ENCODE data around the gene SLC18A2. TPM values are rescaled to one million over a fixed set of nuclear protein-coding genes. Genes with fewer than 3 reads are reported as not detected.
A peak's percentile ranks its signal among the peaks of the same experiment; 100 is the strongest.
"Not testable (repeated sequence)": the region's sequence is repeated elsewhere in the genome, so short reads cannot be mapped to it uniquely, and the experiment has no call there.

The SLC18A2 gene
- total RNA-seq, 2 donors from 2014 or later = 0.37 to 1.6 TPM

- ATAC-seq = no peak
- intact Hi-C loops (cut with DNase I, micrococcal nuclease) = no loop called here
- no peak for DNase-seq
These were observed 53.2 kb downstream of the SLC18A2 start for GRCh38 chr10:117294039-117294645.

GRCh38 chr10:117294735-117295134 lies 53.8 kb downstream of the SLC18A2 start:
- ATAC-seq = no peak
- intact Hi-C loops (cut with DNase I, micrococcal nuclease) = no loop called here
- DNase-seq = no peak

- no peak for ATAC-seq
- DNase-seq = no peak
- intact Hi-C loops (cut with DNase I, micrococcal nuclease) = no loop called here
These were observed 57.3 kb downstream of the SLC18A2 start for GRCh38 chr10:117298219-117298618.

GRCh38 chr10:117299435-117299834 lies 58.5 kb downstream of the SLC18A2 start:
- ATAC-seq (no peak), DNase-seq (no peak)
- intact Hi-C loops (cut with DNase I, micrococcal nuclease) = no loop called here

GRCh38 chr10:117300671-117301070 lies 59.8 kb downstream of the SLC18A2 start:
- intact Hi-C loops (cut with DNase I, micrococcal nuclease) = no loop called here
- DNase-seq (no peak), ATAC-seq (no peak)

GRCh38 chr10:117303451-117303850 lies 62.5 kb downstream of the SLC18A2 start:
- ATAC-seq; intact Hi-C loops (cut with DNase I, micrococcal nuclease); DNase-seq: not testable (repeated sequence)

- intact Hi-C loops (cut with DNase I, micrococcal nuclease) = no loop called here
These were observed 65.8 kb downstream of the SLC18A2 start for GRCh38 chr10:117306674-117307073.

GRCh38 chr10:117311261-117311660 lies 70.3 kb downstream of the SLC18A2 start:
- intact Hi-C loops (cut with DNase I, micrococcal nuclease) = loop anchor here in 1 of 2 donors (10.0 kb wide), 1 partner anchor 96 kb away; no protein-coding TSS in a partner anchor
- ATAC-seq (no peak), DNase-seq (no peak)

More at GRCh38 chr10:117306674-117307073, 65.8 kb downstream of the SLC18A2 start:
- ATAC-seq = no peak
- no peak for DNase-seq

- DNase-seq (no peak), ATAC-seq (no peak)
- intact Hi-C loops (cut with DNase I, micrococcal nuclease) = loop anchor here in 1 of 2 donors (10.0 kb wide), 1 partner anchor 98 kb away; no protein-coding TSS in a partner anchor
These were observed 71.5 kb downstream of the SLC18A2 start for GRCh38 chr10:117312430-117312829.

- DNase-seq (no peak), ATAC-seq (no peak)
- intact Hi-C loops (cut with DNase I, micrococcal nuclease) = loop anchor here in 1 of 2 donors (10.0 kb wide), 1 partner anchor 99 kb away; no protein-coding TSS in a partner anchor
These were observed 72.7 kb downstream of the SLC18A2 start for GRCh38 chr10:117313641-117314040.

GRCh38 chr10:117316701-117317100 lies 75.8 kb downstream of the SLC18A2 start:
- no peak for ATAC-seq
- DNase-seq = no peak
- intact Hi-C loops (cut with DNase I, micrococcal nuclease) = loop anchor here in 1 of 2 donors (10.0 kb wide), 1 partner anchor 102 kb away; no protein-coding TSS in a partner anchor

- intact Hi-C loops (cut with DNase I, micrococcal nuclease) = loop anchor here in 1 of 2 donors (10.0 kb wide), 1 partner anchor 104 kb away; no protein-coding TSS in a partner anchor
- ATAC-seq = no peak
- no peak for DNase-seq
These were observed 78.0 kb downstream of the SLC18A2 start for GRCh38 chr10:117318909-117319308.

GRCh38 chr10:117320050-117320665 lies 79.2 kb downstream of the SLC18A2 start:
- DNase-seq = no peak
- intact Hi-C loops (cut with DNase I, micrococcal nuclease) = no loop called here

GRCh38 chr10:117322260-117322659 lies 81.3 kb downstream of the SLC18A2 start:
- ATAC-seq (no peak), DNase-seq (no peak)
- intact Hi-C loops (cut with DNase I, micrococcal nuclease) = no loop called here

More at GRCh38 chr10:117320050-117320665, 79.2 kb downstream of the SLC18A2 start:
- ATAC-seq = peak; percentile 62

- DNase-seq (no peak), ATAC-seq (no peak)
- intact Hi-C loops (cut with DNase I, micrococcal nuclease) = no loop called here
These were observed 83.5 kb downstream of the SLC18A2 start for GRCh38 chr10:117324367-117324766.

- intact Hi-C loops (cut with DNase I, micrococcal nuclease) = no loop called here
- no peak for DNase-seq
- ATAC-seq = no peak
These were observed 86.3 kb downstream of the SLC18A2 start for GRCh38 chr10:117327262-117327661.
